ENCODE measurements around the gene AIMP1. TPM values are rescaled to one million over a fixed set of nuclear protein-coding genes. Genes with fewer than 3 reads are reported as not detected.
A peak's percentile ranks its signal among the peaks of the same experiment; 100 is the strongest.

Gene AIMP1
- total RNA-seq, 5 donors from 2014 or later (not counting 1 experiment from before 2014, with no cell fraction given) = 40.9 to 62.1 (median 45.5) TPM

- no peaks in the 10 kb centered on the region for H3K27me3 Mint-ChIP-seq
- DNase-seq (no peak), ATAC-seq (replicated peaks in 1 of 4) (no peak)
- no peak overlapping the region for H3K4me3 ChIP-seq (ENCODE audit: control insufficient read depth in 1 of 2, extremely low read depth in 1 of 2, low read length in 1 of 2)
- peaks cover 7 to 63% of the 10 kb centered on the region in 2 donors for H3K36me3 ChIP-seq (ENCODE audit: control insufficient read depth in 2 of 2, extremely low read depth in 1 of 2, insufficient read depth in 1 of 2, low read length in 1 of 2)
- no peak overlapping the region for H3K4me3 Mint-ChIP-seq
- peaks cover 10 to 24% (median 12%) of the 10 kb centered on the region in 3 donors for H3K9me3 Mint-ChIP-seq
- no peaks in the 10 kb centered on the region for H3K27me3 ChIP-seq (replicated peaks in 1 of 2; ENCODE audit: control insufficient read depth in 2 of 2, extremely low read depth in 1 of 2, insufficient read depth in 2 of 2, low read length in 1 of 2)
- peaks cover 45 to 49% (median 49%) of the 10 kb centered on the region in 3 donors for H3K4me1 Mint-ChIP-seq
- H3K27ac Mint-ChIP-seq = no peak overlapping the region
- ChIA-PET CTCF (no interaction called here), POLR2A (no interaction called here)
- no peaks in the 10 kb centered on the region for H3K4me1 ChIP-seq (ENCODE audit: control insufficient read depth in 1 of 2, extremely low read depth in 1 of 2, insufficient read depth in 2 of 2, low read length in 2 of 2)
- H3K36me3 Mint-ChIP-seq = peaks cover 83% of the 10 kb centered on the region
- no peaks in the 10 kb centered on the region for H3K9me3 ChIP-seq
- no peak overlapping the region for H3K27ac ChIP-seq (ENCODE audit: low read length)
Measured at GRCh38 chr4:106337916-106338315, 21.6 kb downstream of the AIMP1 start.

- CTCF ChIA-PET = no interaction called here
- no peaks in the 10 kb centered on the region for H3K27me3 Mint-ChIP-seq
- peaks cover 7 to 56% of the 10 kb centered on the region in 2 donors for H3K36me3 ChIP-seq (ENCODE audit: control insufficient read depth in 2 of 2, extremely low read depth in 1 of 2, insufficient read depth in 1 of 2, low read length in 1 of 2)
Measured at GRCh38 chr4:106338671-106339070, 22.3 kb downstream of the AIMP1 start.

GRCh38 chr4:106339431-106339830, 23.1 kb downstream of the AIMP1 start:
- CTCF ChIA-PET = no interaction called here

More at GRCh38 chr4:106338671-106339070, 22.3 kb downstream of the AIMP1 start:
- POLR2A ChIA-PET = no interaction called here
- peaks cover 51 to 56% (median 53%) of the 10 kb centered on the region in 3 donors for H3K4me1 Mint-ChIP-seq
- H3K4me1 ChIP-seq (ENCODE audit: control insufficient read depth in 1 of 2, extremely low read depth in 1 of 2, insufficient read depth in 2 of 2, low read length in 2 of 2) = no peaks in the 10 kb centered on the region
- no peak for ATAC-seq (replicated peaks in 1 of 4)
- H3K4me3 ChIP-seq (ENCODE audit: control insufficient read depth in 1 of 2, extremely low read depth in 1 of 2, low read length in 1 of 2) = no peak overlapping the region
- WGBS (ENCODE audit: insufficient coverage) = 92% methylated on average over 3 of the region's 3 CpGs
- DNase-seq = no peak
- peaks cover 10 to 24% (median 12%) of the 10 kb centered on the region in 3 donors for H3K9me3 Mint-ChIP-seq
- H3K36me3 Mint-ChIP-seq = peaks cover 82% of the 10 kb centered on the region
- H3K27ac Mint-ChIP-seq = no peak overlapping the region
- no peak overlapping the region for H3K27ac ChIP-seq (ENCODE audit: low read length)
- H3K27me3 ChIP-seq (replicated peaks in 1 of 2; ENCODE audit: control insufficient read depth in 2 of 2, extremely low read depth in 1 of 2, insufficient read depth in 2 of 2, low read length in 1 of 2) = no peaks in the 10 kb centered on the region
- H3K4me3 Mint-ChIP-seq = no peak overlapping the region
- no peaks in the 10 kb centered on the region for H3K9me3 ChIP-seq

GRCh38 chr4:106340774-106341173, 24.4 kb downstream of the AIMP1 start:
- H3K36me3 Mint-ChIP-seq = peaks cover 72% of the 10 kb centered on the region
- Histone ChIP-seq H3K36me3 (ENCODE audit: control insufficient read depth in 2 of 2, extremely low read depth in 1 of 2, insufficient read depth in 1 of 2, low read length in 1 of 2) (peaks cover 7 to 50% of the 10 kb centered on the region in 2 donors), H3K27ac (ENCODE audit: low read length) (no peak overlapping the region), H3K4me1 (ENCODE audit: control insufficient read depth in 1 of 2, extremely low read depth in 1 of 2, insufficient read depth in 2 of 2, low read length in 2 of 2) (no peaks in the 10 kb centered on the region), H3K27me3 (replicated peaks in 1 of 2; ENCODE audit: control insufficient read depth in 2 of 2, extremely low read depth in 1 of 2, insufficient read depth in 2 of 2, low read length in 1 of 2) (no peaks in the 10 kb centered on the region), H3K9me3 (no peaks in the 10 kb centered on the region), H3K4me3 (ENCODE audit: control insufficient read depth in 1 of 2, extremely low read depth in 1 of 2, low read length in 1 of 2) (no peak overlapping the region)
- ChIA-PET CTCF (no interaction called here), POLR2A (no interaction called here)
- peak overlapping the region in 1 of 2 donors; percentile 62 for H3K27ac Mint-ChIP-seq
- no peaks in the 10 kb centered on the region for H3K27me3 Mint-ChIP-seq
- H3K9me3 Mint-ChIP-seq = peaks cover 10 to 24% (median 12%) of the 10 kb centered on the region in 3 donors
- WGBS (ENCODE audit: insufficient coverage) = no CpG with 5 or more reads among the region's 1 CpG
- peaks cover 58 to 66% (median 64%) of the 10 kb centered on the region in 3 donors for H3K4me1 Mint-ChIP-seq
- ATAC-seq (replicated peaks in 1 of 4) (no peak), DNase-seq (no peak)
- H3K4me3 Mint-ChIP-seq = peak overlapping the region in 2 of 3 donors; percentile 5 to 25

More at GRCh38 chr4:106339431-106339830, 23.1 kb downstream of the AIMP1 start:
- H3K36me3 Mint-ChIP-seq = peaks cover 81% of the 10 kb centered on the region
- H3K36me3 ChIP-seq (ENCODE audit: control insufficient read depth in 2 of 2, extremely low read depth in 1 of 2, insufficient read depth in 1 of 2, low read length in 1 of 2) = peaks cover 7 to 51% of the 10 kb centered on the region in 2 donors
- WGBS (ENCODE audit: insufficient coverage) = 83% methylated on average over 1 of the region's 4 CpGs
- no peak overlapping the region for H3K4me3 ChIP-seq (ENCODE audit: control insufficient read depth in 1 of 2, extremely low read depth in 1 of 2, low read length in 1 of 2)
- peaks cover 58 to 63% (median 60%) of the 10 kb centered on the region in 3 donors for H3K4me1 Mint-ChIP-seq
- no peaks in the 10 kb centered on the region for H3K4me1 ChIP-seq (ENCODE audit: control insufficient read depth in 1 of 2, extremely low read depth in 1 of 2, insufficient read depth in 2 of 2, low read length in 2 of 2)
- H3K27me3 ChIP-seq (replicated peaks in 1 of 2; ENCODE audit: control insufficient read depth in 2 of 2, extremely low read depth in 1 of 2, insufficient read depth in 2 of 2, low read length in 1 of 2) = no peaks in the 10 kb centered on the region
- no peak overlapping the region for H3K27ac ChIP-seq (ENCODE audit: low read length)
- no peak for ATAC-seq (replicated peaks in 1 of 4)
- no peak overlapping the region for H3K27ac Mint-ChIP-seq
- no peaks in the 10 kb centered on the region for H3K27me3 Mint-ChIP-seq
- DNase-seq = no peak
- POLR2A ChIA-PET = interaction anchor here in 1 of 2 donors (0.7 kb wide), 1 partner anchor 11 kb away, joined by 4 read pairs; no protein-coding TSS in a partner anchor
- no peak overlapping the region for H3K4me3 Mint-ChIP-seq
- no peaks in the 10 kb centered on the region for H3K9me3 ChIP-seq
- H3K9me3 Mint-ChIP-seq = peaks cover 10 to 24% (median 12%) of the 10 kb centered on the region in 3 donors

- H3K36me3 Mint-ChIP-seq = peaks cover 64% of the 10 kb centered on the region
- H3K9me3 Mint-ChIP-seq = peaks cover 0 to 12% (median 4%) of the 10 kb centered on the region in 3 donors
- H3K27ac Mint-ChIP-seq = peak overlapping the region in 1 of 2 donors; percentile 53
- POLR2A ChIA-PET = interaction anchor here in 1 of 2 donors (0.6 kb wide), 1 partner anchor 14 kb away, joined by 4 read pairs; no protein-coding TSS in a partner anchor
- Histone ChIP-seq H3K36me3 (ENCODE audit: control insufficient read depth in 2 of 2, extremely low read depth in 1 of 2, insufficient read depth in 1 of 2, low read length in 1 of 2) (peaks cover 0 to 41% of the 10 kb centered on the region in 2 donors), H3K27me3 (replicated peaks in 1 of 2; ENCODE audit: control insufficient read depth in 2 of 2, extremely low read depth in 1 of 2, insufficient read depth in 2 of 2, low read length in 1 of 2) (no peaks in the 10 kb centered on the region), H3K9me3 (no peaks in the 10 kb centered on the region), H3K4me3 (ENCODE audit: control insufficient read depth in 1 of 2, extremely low read depth in 1 of 2, low read length in 1 of 2) (no peak overlapping the region), H3K4me1 (ENCODE audit: control insufficient read depth in 1 of 2, extremely low read depth in 1 of 2, insufficient read depth in 2 of 2, low read length in 2 of 2) (no peaks in the 10 kb centered on the region), H3K27ac (ENCODE audit: low read length) (no peak overlapping the region)
- CTCF ChIA-PET = no interaction called here
- DNase-seq (no peak), ATAC-seq (replicated peaks in 1 of 4) (no peak)
- no peaks in the 10 kb centered on the region for H3K27me3 Mint-ChIP-seq
- no peak overlapping the region for H3K4me3 Mint-ChIP-seq
- WGBS (ENCODE audit: insufficient coverage) = 88% methylated on average over 1 of the region's 2 CpGs
- peaks cover 51 to 57% (median 53%) of the 10 kb centered on the region in 3 donors for H3K4me1 Mint-ChIP-seq
Measured at GRCh38 chr4:106343865-106344646, 27.7 kb downstream of the AIMP1 start.

- H3K36me3 Mint-ChIP-seq = peaks cover 63% of the 10 kb centered on the region
- H3K4me3 Mint-ChIP-seq = no peak overlapping the region
- no peak for ATAC-seq (replicated peaks in 1 of 4)
- peaks cover 0 to 12% (median 0%) of the 10 kb centered on the region in 3 donors for H3K9me3 Mint-ChIP-seq
- H3K27me3 ChIP-seq (replicated peaks in 1 of 2; ENCODE audit: control insufficient read depth in 2 of 2, extremely low read depth in 1 of 2, insufficient read depth in 2 of 2, low read length in 1 of 2) = no peaks in the 10 kb centered on the region
- H3K4me3 ChIP-seq (ENCODE audit: control insufficient read depth in 1 of 2, extremely low read depth in 1 of 2, low read length in 1 of 2) = no peak overlapping the region
- DNase-seq = no peak
- no peak overlapping the region for H3K27ac Mint-ChIP-seq
- no CpG with 5 or more reads among the region's 1 CpG for WGBS (ENCODE audit: insufficient coverage)
- POLR2A ChIA-PET = no interaction called here
- CTCF ChIA-PET = no interaction called here
- no peak overlapping the region for H3K27ac ChIP-seq (ENCODE audit: low read length)
- H3K36me3 ChIP-seq (ENCODE audit: control insufficient read depth in 2 of 2, extremely low read depth in 1 of 2, insufficient read depth in 1 of 2, low read length in 1 of 2) = peaks cover 0 to 39% of the 10 kb centered on the region in 2 donors
- H3K27me3 Mint-ChIP-seq = no peaks in the 10 kb centered on the region
- no peaks in the 10 kb centered on the region for H3K9me3 ChIP-seq
- H3K4me1 Mint-ChIP-seq = peaks cover 45 to 52% (median 48%) of the 10 kb centered on the region in 3 donors
- H3K4me1 ChIP-seq (ENCODE audit: control insufficient read depth in 1 of 2, extremely low read depth in 1 of 2, insufficient read depth in 2 of 2, low read length in 2 of 2) = no peaks in the 10 kb centered on the region
Measured at GRCh38 chr4:106344647-106344970, 28.3 kb downstream of the AIMP1 start.

Data from T-cell (primary cell).